Coronary artery (tissue), 2 donors: Measurements from ENCODE around the gene CADPS.

Source experiments
- DNase-seq: peaks from one replicate; pipeline ENCODE4 v3.0.0-alpha.2; 2017; ENCODE audit warnings: low spot score
- H3K27ac ChIP-seq, 2 donors: fragments of 200-600 bp; sonication (generic); one replicate each; pipeline ENCODE4 v1.5.1; 2016 to 2019
- H3K4me3 ChIP-seq: fragments of 200-600 bp; sonication (generic); 2 replicates; pipeline ENCODE4 v1.5.1; 2016; ENCODE audit warnings: mild to moderate bottlenecking, moderate library complexity
- CTCF ChIP-seq: fragments of 200-600 bp; sonication (generic); IDR thresholded peaks from one replicate; pipeline ENCODE4 v1.5.1; 2019; ENCODE audit warnings: antibody characterized with exemption

Gene CADPS

DNA sequence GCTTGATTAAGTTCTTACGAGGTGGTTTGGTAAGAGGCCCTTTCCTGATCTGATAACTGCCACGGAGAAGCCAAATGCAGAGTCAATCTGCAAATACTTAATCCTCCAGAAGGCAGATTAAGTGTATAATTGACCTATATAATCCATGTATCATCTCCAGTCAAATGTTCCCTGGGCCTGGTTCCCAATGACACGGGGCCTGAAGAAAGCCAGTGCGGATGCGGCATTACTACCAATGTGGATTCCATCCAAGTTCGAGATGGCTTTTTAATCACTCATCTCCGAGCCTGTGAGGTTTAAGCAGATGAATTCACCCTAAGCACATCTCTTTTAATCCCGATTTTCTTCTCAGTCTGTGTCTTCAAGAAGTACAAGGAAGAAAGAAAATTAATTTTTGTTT lies 441.8 kb downstream of the CADPS start:
- Histone ChIP-seq H3K4me3 (no peak overlapping the region), H3K27ac (no peak overlapping the region)
- TF ChIP-seq CTCF: no peak
- no peak for DNase-seq

- Histone ChIP-seq H3K4me3 (no peak overlapping the region), H3K27ac (no peak overlapping the region)
- no peak for TF ChIP-seq CTCF
- no peak for DNase-seq
Measured at GRCh38 chr3:62421207-62421606, 454.0 kb downstream of the CADPS start.

GRCh38 chr3:62416144-62416543 lies 459.1 kb downstream of the CADPS start:
- Histone ChIP-seq H3K27ac (no peak overlapping the region), H3K4me3 (no peak overlapping the region)
- DNase-seq: no peak
- no peak for TF ChIP-seq CTCF

DNA sequence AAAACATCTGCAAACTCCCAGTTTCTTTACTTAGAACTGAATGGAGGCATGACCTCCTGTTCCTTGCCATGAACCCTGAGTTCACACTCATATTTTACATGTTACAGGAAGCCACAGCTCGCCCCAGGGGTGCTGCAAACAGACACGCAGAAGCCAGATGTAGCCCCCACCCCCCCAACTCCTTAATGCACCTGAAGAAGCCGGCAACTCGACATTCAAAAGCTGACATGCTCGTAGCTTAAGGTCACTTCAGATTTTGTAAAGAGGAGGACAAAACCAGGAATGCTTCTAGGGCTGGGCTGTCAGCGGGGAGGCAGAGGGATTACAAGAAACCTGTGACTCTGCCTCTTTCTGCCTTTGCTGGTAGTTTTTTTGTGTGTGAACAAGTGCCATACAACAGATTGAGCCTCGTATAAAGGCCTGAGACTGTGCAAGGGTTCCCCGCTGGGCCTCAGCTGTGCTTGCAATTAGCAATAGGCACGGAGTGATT lies 459.9 kb downstream of the CADPS start:
- TF ChIP-seq CTCF: no peak
- no peak overlapping the region for H3K27ac ChIP-seq
- H3K4me3 ChIP-seq: no peak overlapping the region
- no peak for DNase-seq

GRCh38 chr3:62414786-62415185 lies 460.4 kb downstream of the CADPS start:
- DNase-seq: no peak
- no peak for TF ChIP-seq CTCF
- Histone ChIP-seq H3K4me3 (no peak overlapping the region), H3K27ac (no peak overlapping the region)

DNA sequence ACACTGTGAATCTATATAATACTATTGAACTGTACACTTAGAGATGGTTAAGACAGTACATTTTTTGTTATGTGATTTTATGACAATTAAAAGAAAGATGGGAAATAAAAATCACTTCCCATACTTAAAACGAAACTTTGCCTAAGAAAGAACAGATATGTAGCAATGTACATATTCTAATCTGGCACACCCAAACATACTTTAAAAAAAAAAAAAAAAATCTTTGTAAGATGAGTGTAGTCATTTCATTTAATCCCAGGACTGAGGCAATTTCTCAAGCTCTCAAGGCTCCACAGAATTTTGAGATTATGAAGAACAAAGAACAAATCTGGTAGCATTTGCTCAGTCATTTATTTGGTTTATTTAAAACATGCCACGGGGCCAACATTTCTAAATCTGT lies 461.5 kb downstream of the CADPS start:
- DNase-seq: no peak
- no peak overlapping the region for H3K4me3 ChIP-seq
- no peak overlapping the region for H3K27ac ChIP-seq
- no peak for TF ChIP-seq CTCF

DNA sequence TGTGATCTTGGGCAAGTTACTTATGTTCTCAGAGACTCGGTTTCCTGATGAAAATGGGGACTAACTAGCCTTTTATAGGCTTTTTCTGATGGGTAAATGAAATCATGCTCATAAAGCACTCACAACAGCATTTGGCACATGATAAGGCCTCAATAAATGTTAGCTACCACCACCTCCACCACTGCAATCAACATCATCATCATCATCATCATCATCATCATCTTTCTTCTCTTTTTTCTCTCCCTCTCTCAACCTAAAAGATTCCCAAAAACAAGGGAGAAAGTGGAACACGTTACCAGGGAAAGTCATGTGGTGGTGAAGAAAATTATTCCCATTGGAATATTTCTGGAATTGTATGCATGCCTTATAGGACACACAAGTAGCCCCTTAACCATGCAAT lies 468.3 kb downstream of the CADPS start:
- Histone ChIP-seq H3K27ac (no peak overlapping the region), H3K4me3 (no peak overlapping the region)
- no peak for DNase-seq
- no peak for TF ChIP-seq CTCF
